T-helper 1 cell treated with Interleukin-12 subunit alpha and Interleukin-12 subunit beta and Interleukin-4 antibody, amounts not matched to agents 30 μg/mL and 1 μg/mL, for 36 hours (primary cell): ENCODE results near the gene ZCCHC17.

ENCODE experiments used
- H3K27ac Mint-ChIP-seq: one replicate; pipeline ENCODE4 v1.8.0; 2021; ENCODE audit warnings: mild to moderate bottlenecking, mixed read lengths
- H3K27me3 Mint-ChIP-seq: one replicate; pipeline ENCODE4 v1.8.0; 2021; ENCODE audit warnings: low read depth, mixed read lengths
- H3K36me3 Mint-ChIP-seq: one replicate; pipeline ENCODE4 v1.8.0; 2021; ENCODE audit warnings: low read depth, mixed read lengths
- H3K4me1 Mint-ChIP-seq: one replicate; pipeline ENCODE4 v1.8.0; 2021; ENCODE audit warnings: low read depth, mixed read lengths
- H3K4me3 Mint-ChIP-seq: one replicate; pipeline ENCODE4 v1.8.0; 2021; ENCODE audit warnings: mild to moderate bottlenecking, moderate library complexity, mixed read lengths
- H3K9me3 Mint-ChIP-seq: one replicate; pipeline ENCODE4 v1.8.0; 2021; ENCODE audit warnings: mixed read lengths

ZCCHC17 gene

GRCh38 chr1:31289021-31289420, 7.8 kb upstream of the ZCCHC17 start:
- Mint-ChIP-seq H3K27me3 (no peaks in the 10 kb centered on the region), H3K4me3 (no peak overlapping the region), H3K27ac (no peak overlapping the region), H3K9me3 (no peaks in the 10 kb centered on the region), H3K4me1 (peaks cover 10% of the 10 kb centered on the region), H3K36me3 (peaks cover 31% of the 10 kb centered on the region)

DNA sequence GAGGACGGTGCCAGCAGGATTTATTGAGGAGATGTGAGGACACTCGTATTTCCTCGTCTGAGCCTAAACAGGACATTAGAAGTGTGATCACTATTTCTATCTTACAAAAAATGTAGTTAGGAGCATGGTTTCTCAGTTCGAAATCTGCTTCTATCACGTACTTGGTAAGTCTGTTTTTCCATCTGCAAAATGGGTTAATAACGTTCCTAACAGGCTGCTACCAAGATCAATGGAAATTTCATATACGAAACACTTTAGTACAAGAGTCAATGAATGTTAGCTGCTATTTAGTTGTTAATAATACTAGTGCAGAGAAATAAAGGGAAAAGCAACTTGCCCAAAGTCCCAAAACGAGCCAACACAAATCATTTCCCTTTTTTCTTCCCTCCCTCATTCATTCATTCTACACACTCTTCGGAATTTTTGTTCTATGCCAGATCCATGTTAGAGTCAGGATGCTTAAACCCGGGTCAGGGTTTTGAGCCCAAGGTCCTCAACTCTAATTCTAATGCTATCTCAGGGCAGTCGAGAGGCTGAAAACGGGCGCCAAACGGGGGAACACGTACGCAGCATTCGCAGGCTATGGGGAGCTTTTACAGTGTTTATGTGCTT, 852 bp upstream of the ZCCHC17 start:
- Mint-ChIP-seq H3K4me1 (peaks cover 34% of the 10 kb centered on the region), H3K4me3 (no peak overlapping the region), H3K27me3 (no peaks in the 10 kb centered on the region), H3K9me3 (no peaks in the 10 kb centered on the region), H3K27ac (no peak overlapping the region), H3K36me3 (peaks cover 26% of the 10 kb centered on the region)

- H3K4me1 Mint-ChIP-seq = peaks cover 34% of the 10 kb centered on the region
- H3K27me3 Mint-ChIP-seq = no peaks in the 10 kb centered on the region
- peaks cover 21% of the 10 kb centered on the region for H3K36me3 Mint-ChIP-seq
- no peak overlapping the region for H3K27ac Mint-ChIP-seq
- H3K9me3 Mint-ChIP-seq = no peaks in the 10 kb centered on the region
- no peak overlapping the region for H3K4me3 Mint-ChIP-seq
Measured at GRCh38 chr1:31297277-31298247, 730 bp downstream of the ZCCHC17 start.

DNA sequence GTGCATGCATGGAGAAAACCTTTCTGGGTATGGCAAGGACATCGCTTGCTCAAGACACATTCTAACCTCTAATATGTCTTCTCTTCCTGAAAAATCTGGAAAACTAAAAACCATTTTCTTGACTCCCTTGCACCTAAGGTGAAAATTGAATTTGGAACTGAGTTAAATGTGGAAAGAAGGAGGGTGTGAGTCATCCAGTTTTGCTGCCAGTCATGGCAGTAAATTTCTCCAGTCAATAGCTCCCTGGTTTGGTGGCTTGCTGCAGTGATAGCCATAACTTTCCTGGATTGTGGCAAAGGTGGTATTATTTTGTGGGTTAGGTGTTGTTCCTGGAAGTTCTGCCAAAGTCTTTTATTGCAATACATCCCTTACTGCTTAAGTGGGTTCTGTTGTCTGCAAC, 2.5 kb downstream of the ZCCHC17 start:
- peaks cover 27% of the 10 kb centered on the region for H3K4me1 Mint-ChIP-seq
- no peak overlapping the region for H3K27ac Mint-ChIP-seq
- no peak overlapping the region for H3K4me3 Mint-ChIP-seq
- H3K36me3 Mint-ChIP-seq = peaks cover 10% of the 10 kb centered on the region
- H3K9me3 Mint-ChIP-seq = no peaks in the 10 kb centered on the region
- no peaks in the 10 kb centered on the region for H3K27me3 Mint-ChIP-seq

DNA sequence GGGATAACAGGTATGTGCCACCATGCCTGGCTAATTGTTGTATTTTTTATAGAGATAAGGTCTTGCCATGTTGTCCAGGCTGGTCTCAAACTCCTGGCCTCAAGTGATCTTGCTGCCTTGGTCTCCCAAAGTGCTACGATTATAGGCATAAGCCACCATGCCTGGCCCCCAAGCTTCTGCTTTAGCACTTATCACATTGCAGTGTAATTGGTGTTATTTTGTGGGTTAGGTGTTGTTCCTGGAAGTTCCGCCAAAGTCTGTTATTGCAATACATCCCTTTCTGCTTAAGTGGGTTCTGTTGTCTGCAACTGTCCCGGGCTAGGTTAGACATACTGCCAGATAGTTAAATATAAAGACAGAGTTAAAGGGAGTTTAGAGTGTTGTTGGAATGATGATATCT, 3.4 kb downstream of the ZCCHC17 start:
- no peaks in the 10 kb centered on the region for H3K9me3 Mint-ChIP-seq
- peaks cover 7% of the 10 kb centered on the region for H3K36me3 Mint-ChIP-seq
- H3K27ac Mint-ChIP-seq = no peak overlapping the region
- no peak overlapping the region for H3K4me3 Mint-ChIP-seq
- H3K27me3 Mint-ChIP-seq = no peaks in the 10 kb centered on the region
- peaks cover 22% of the 10 kb centered on the region for H3K4me1 Mint-ChIP-seq

- H3K27ac Mint-ChIP-seq = no peak overlapping the region
- no peaks in the 10 kb centered on the region for H3K27me3 Mint-ChIP-seq
- peaks cover 19% of the 10 kb centered on the region for H3K4me1 Mint-ChIP-seq
- no peak overlapping the region for H3K4me3 Mint-ChIP-seq
- H3K36me3 Mint-ChIP-seq = peaks cover 2% of the 10 kb centered on the region
- no peaks in the 10 kb centered on the region for H3K9me3 Mint-ChIP-seq
Measured at GRCh38 chr1:31302709-31303441, 6.0 kb downstream of the ZCCHC17 start.

- Mint-ChIP-seq H3K4me1 (peaks cover 10% of the 10 kb centered on the region), H3K27ac (no peak overlapping the region)
Measured at GRCh38 chr1:31306278-31306677, 9.4 kb downstream of the ZCCHC17 start.

DNA sequence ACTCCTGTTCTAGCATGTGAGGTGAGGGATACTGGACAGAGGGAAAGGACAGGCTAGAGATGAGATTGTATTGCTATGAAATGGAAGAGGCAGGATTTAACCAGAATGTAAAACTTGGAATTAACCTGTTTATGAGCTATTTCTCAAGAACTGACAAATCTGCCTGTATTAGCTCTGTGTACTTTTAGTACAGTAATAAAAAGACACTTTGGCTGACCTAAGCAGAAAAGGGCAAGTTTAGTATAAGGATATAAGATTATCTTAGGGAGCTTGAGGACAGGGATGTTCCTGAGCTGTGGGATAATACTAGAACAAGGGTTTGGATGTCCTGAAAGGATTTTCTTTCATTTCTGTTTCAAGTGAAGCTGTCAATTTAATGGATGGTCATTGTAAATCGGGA, 11.2 kb downstream of the ZCCHC17 start:
- Mint-ChIP-seq H3K9me3 (no peaks in the 10 kb centered on the region), H3K4me3 (no peak overlapping the region), H3K27me3 (no peaks in the 10 kb centered on the region), H3K4me1 (peaks cover 10% of the 10 kb centered on the region), H3K27ac (no peak overlapping the region), H3K36me3 (peaks cover 16% of the 10 kb centered on the region)

More at GRCh38 chr1:31306278-31306677, 9.4 kb downstream of the ZCCHC17 start:
- H3K27me3 Mint-ChIP-seq = no peaks in the 10 kb centered on the region
- no peaks in the 10 kb centered on the region for H3K9me3 Mint-ChIP-seq
- H3K4me3 Mint-ChIP-seq = no peak overlapping the region
- peaks cover 12% of the 10 kb centered on the region for H3K36me3 Mint-ChIP-seq

DNA sequence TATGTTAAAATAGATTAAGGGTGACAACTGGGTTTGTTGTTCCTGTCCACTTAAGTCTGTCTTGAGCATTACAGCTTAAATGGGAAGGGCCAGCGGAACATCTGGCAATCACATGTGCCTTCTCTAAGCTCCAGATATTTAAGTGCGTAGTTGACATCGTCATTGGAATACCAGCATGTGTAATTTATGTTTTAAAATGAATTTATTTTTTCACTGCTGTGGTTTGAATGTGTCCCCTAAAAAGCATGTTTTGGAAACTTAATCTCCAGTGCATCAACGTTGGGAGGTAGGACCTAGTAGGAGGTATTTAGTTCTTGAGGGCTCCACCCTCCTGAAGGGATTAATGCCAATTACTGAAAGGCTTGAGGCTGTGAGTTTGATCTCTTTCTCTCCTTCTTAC, 13.4 kb downstream of the ZCCHC17 start:
- H3K27ac Mint-ChIP-seq = no peak overlapping the region
- no peaks in the 10 kb centered on the region for H3K27me3 Mint-ChIP-seq
- H3K4me3 Mint-ChIP-seq = no peak overlapping the region
- peaks cover 22% of the 10 kb centered on the region for H3K36me3 Mint-ChIP-seq
- H3K9me3 Mint-ChIP-seq = no peaks in the 10 kb centered on the region
- peaks cover 10% of the 10 kb centered on the region for H3K4me1 Mint-ChIP-seq

DNA sequence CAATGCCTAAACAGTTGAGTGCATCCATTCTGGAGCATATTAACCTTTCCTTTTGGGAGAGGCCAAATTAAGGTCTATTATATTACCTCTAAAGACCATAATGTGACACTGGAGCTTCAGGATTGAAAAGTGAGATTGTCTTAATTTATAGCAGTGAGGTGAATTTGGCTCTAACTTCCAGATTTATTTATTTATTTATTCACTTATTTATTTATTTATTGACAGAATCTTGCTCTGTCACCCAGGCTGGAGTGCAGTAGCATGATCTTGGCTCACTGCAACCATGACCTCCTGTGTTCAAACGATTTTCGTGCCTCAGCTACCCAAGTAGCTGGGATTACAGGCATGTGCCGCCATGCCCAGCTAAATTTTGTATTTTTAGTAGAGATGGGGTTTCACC, 19.1 kb downstream of the ZCCHC17 start:
- Mint-ChIP-seq H3K9me3 (no peaks in the 10 kb centered on the region), H3K36me3 (peaks cover 32% of the 10 kb centered on the region), H3K27me3 (no peaks in the 10 kb centered on the region), H3K4me1 (no peaks in the 10 kb centered on the region), H3K4me3 (no peak overlapping the region), H3K27ac (no peak overlapping the region)

- H3K9me3 Mint-ChIP-seq = no peaks in the 10 kb centered on the region
- H3K4me3 Mint-ChIP-seq = no peak overlapping the region
- H3K36me3 Mint-ChIP-seq = peaks cover 29% of the 10 kb centered on the region
- H3K27me3 Mint-ChIP-seq = no peaks in the 10 kb centered on the region
- H3K27ac Mint-ChIP-seq = no peak overlapping the region
- H3K4me1 Mint-ChIP-seq = no peaks in the 10 kb centered on the region
Measured at GRCh38 chr1:31318146-31318545, 21.3 kb downstream of the ZCCHC17 start.

DNA sequence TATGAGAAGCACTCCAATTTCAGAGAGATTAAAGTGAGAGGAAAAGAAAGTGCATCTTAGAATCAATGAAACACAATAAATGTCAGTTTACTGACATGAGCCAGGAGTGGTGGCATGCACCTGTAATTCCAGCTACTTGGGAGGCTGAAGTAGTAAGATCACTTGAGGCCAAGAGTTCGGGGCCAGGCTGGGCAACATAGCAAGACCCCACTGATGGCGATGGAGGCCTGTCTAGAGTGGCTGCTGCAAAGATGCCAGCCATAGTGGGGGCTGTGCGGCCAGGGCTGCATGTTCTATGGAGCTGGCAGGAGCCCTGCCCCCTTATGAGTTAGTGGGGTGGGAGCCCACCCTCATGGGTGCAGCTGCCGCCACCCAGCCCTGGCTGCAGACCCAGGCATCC, 27.3 kb downstream of the ZCCHC17 start:
- Mint-ChIP-seq H3K4me1 (no peaks in the 10 kb centered on the region), H3K4me3 (no peak overlapping the region), H3K9me3 (no peaks in the 10 kb centered on the region), H3K27ac (no peak overlapping the region), H3K27me3 (no peaks in the 10 kb centered on the region), H3K36me3 (peaks cover 15% of the 10 kb centered on the region)

DNA sequence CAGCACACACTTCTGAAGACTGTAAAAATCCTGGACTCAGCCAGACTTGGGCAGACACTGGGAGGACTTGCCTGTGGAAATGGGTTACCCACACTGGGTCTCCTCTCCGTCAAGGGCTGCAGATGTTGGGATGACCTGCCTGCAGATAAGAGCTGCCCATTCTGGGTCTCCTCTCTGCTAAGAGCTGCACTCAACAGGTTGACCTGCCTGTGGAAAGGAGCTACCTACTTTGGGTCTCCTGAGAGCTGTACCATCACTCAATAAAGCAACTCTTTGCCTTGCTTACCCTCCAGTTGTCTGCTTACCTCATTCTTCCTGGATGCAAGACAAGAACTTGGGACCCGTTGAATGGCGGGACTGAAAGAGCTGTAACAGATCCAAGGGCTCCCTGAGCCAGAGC, 28.2 kb downstream of the ZCCHC17 start:
- Mint-ChIP-seq H3K4me1 (no peaks in the 10 kb centered on the region), H3K27me3 (no peaks in the 10 kb centered on the region), H3K9me3 (no peaks in the 10 kb centered on the region), H3K27ac (no peak overlapping the region), H3K4me3 (no peak overlapping the region), H3K36me3 (peaks cover 10% of the 10 kb centered on the region)

GRCh38 chr1:31326461-31326860, 29.6 kb downstream of the ZCCHC17 start:
- Mint-ChIP-seq H3K36me3 (no peaks in the 10 kb centered on the region), H3K4me3 (no peak overlapping the region), H3K4me1 (no peaks in the 10 kb centered on the region), H3K27ac (no peak overlapping the region), H3K9me3 (no peaks in the 10 kb centered on the region), H3K27me3 (no peaks in the 10 kb centered on the region)
